Eye (tissue), 1 donor: ENCODE data around the gene EFCC1.
"Not testable (repeated sequence)": the region's sequence is repeated elsewhere in the genome, so short reads cannot be mapped to it uniquely, and the experiment has no call there.

Experiments used
- DNase-seq: peaks from one replicate; pipeline ENCODE4 v3.0.0-alpha.2; 2015

The EFCC1 gene

GRCh38 chr3:129084501-129084900 is 83.4 kb downstream of the EFCC1 start:
- no peak for DNase-seq

GRCh38 chr3:129085165-129085715 is 84.1 kb downstream of the EFCC1 start:
- DNase-seq = no peak

- DNase-seq = no peak
These were observed 84.7 kb downstream of the EFCC1 start for GRCh38 chr3:129085818-129086217.

- DNase-seq = peak; percentile 28
These were observed 86.1 kb downstream of the EFCC1 start for GRCh38 chr3:129087138-129087702.

GRCh38 chr3:129087904-129088303 is 86.8 kb downstream of the EFCC1 start:
- peak; percentile 41 for DNase-seq

- DNase-seq = not testable (repeated sequence)
These were observed 87.2 kb downstream of the EFCC1 start for GRCh38 chr3:129088312-129088711.
